Measurements from ENCODE around the gene CLDN4.

CLDN4 gene

GRCh38 chr7:73876973-73877372 is 46.2 kb downstream of the CLDN4 start:
- TF ChIP-seq CTCF (IDR thresholded peaks at IDR 0.05; ENCODE audit: control insufficient read depth, insufficient read depth, low read depth, low read length, missing control alignments): no peak
- no peak overlapping the region for H3K4me3 ChIP-seq (ENCODE audit: control insufficient read depth, low read depth, low read length)
- no peak for DNase-seq (ENCODE audit: low read depth)

GRCh38 chr7:73879977-73880681 is 49.3 kb downstream of the CLDN4 start:
- no peak for TF ChIP-seq CTCF (IDR thresholded peaks at IDR 0.05; ENCODE audit: control insufficient read depth, insufficient read depth, low read depth, low read length, missing control alignments)
- no peak overlapping the region for H3K4me3 ChIP-seq (ENCODE audit: control insufficient read depth, low read depth, low read length)
- no peak for DNase-seq (ENCODE audit: low read depth)

- DNase-seq (ENCODE audit: low read depth): no peak
- H3K4me3 ChIP-seq (ENCODE audit: control insufficient read depth, low read depth, low read length): no peak overlapping the region
- TF ChIP-seq CTCF (IDR thresholded peaks at IDR 0.05; ENCODE audit: control insufficient read depth, insufficient read depth, low read depth, low read length, missing control alignments): no peak
Measured at GRCh38 chr7:73880755-73881328, 50.0 kb downstream of the CLDN4 start.

- no peak for DNase-seq (ENCODE audit: low read depth)
- H3K4me3 ChIP-seq (ENCODE audit: control insufficient read depth, low read depth, low read length): no peak overlapping the region
- no peak for TF ChIP-seq CTCF (IDR thresholded peaks at IDR 0.05; ENCODE audit: control insufficient read depth, insufficient read depth, low read depth, low read length, missing control alignments)
Measured at GRCh38 chr7:73881352-73882046, 50.7 kb downstream of the CLDN4 start.

- TF ChIP-seq CTCF (IDR thresholded peaks at IDR 0.05; ENCODE audit: control insufficient read depth, insufficient read depth, low read depth, low read length, missing control alignments): no peak
- no peak for DNase-seq (ENCODE audit: low read depth)
- H3K4me3 ChIP-seq (ENCODE audit: control insufficient read depth, low read depth, low read length): no peak overlapping the region
Measured at GRCh38 chr7:73882047-73882402, 51.2 kb downstream of the CLDN4 start.
